Colon (tissue), 2 donors: ENCODE measurements around the gene EPHB1.

Source experiments
- FAIRE-seq: peaks from 2 replicates; lab custom pipeline; 2012; peaks lifted over from hg19 to GRCh38; lab: Jason Lieb, UNC
- donor health status: control.
- donor health status: control.

Gene EPHB1

GRCh38 chr3:135258916-135259315 is 463.9 kb downstream of the EPHB1 start:
- no peak for FAIRE-seq

- FAIRE-seq = no peak
These were observed 465.0 kb downstream of the EPHB1 start for GRCh38 chr3:135260025-135260424.

GRCh38 chr3:135261214-135261775 is 466.2 kb downstream of the EPHB1 start:
- FAIRE-seq = no peak

- no peak for FAIRE-seq
These were observed 466.9 kb downstream of the EPHB1 start for GRCh38 chr3:135261916-135262315.

GRCh38 chr3:135262441-135262840 is 467.4 kb downstream of the EPHB1 start:
- FAIRE-seq = no peak

- no peak for FAIRE-seq
These were observed 468.3 kb downstream of the EPHB1 start for GRCh38 chr3:135263331-135263730.

- FAIRE-seq = no peak
These were observed 472.4 kb downstream of the EPHB1 start for GRCh38 chr3:135267487-135267886.

- FAIRE-seq = no peak
These were observed 474.0 kb downstream of the EPHB1 start for GRCh38 chr3:135268941-135269532.

- FAIRE-seq = no peak
These were observed 476.3 kb downstream of the EPHB1 start for GRCh38 chr3:135271177-135272025.

GRCh38 chr3:135272026-135272669 is 477.1 kb downstream of the EPHB1 start:
- FAIRE-seq = no peak

GRCh38 chr3:135292162-135292561 is 497.1 kb downstream of the EPHB1 start:
- no peak for FAIRE-seq

GRCh38 chr3:135301670-135302069 is 506.6 kb downstream of the EPHB1 start:
- FAIRE-seq = no peak

- no peak for FAIRE-seq
These were observed 509.3 kb downstream of the EPHB1 start for GRCh38 chr3:135304378-135304777.
